ENCODE measurements around the gene SCYGR4.
"Not testable (repeated sequence)": the region's sequence is repeated elsewhere in the genome, so short reads cannot be mapped to it uniquely, and the experiment has no call there.

SCYGR4 gene

GRCh38 chr2:227597998-227598397, 19.3 kb upstream of the SCYGR4 start:
- no peaks in the 10 kb centered on the region for H3K27me3 ChIP-seq (ENCODE audit: control insufficient read depth, insufficient read depth, low read length)
- no peak overlapping the region for H3K9ac ChIP-seq (ENCODE audit: low read length)
- no peaks in the 10 kb centered on the region for H3K9me3 ChIP-seq (ENCODE audit: control insufficient read depth, low read length)
- no peaks in the 10 kb centered on the region for H3K4me1 ChIP-seq (ENCODE audit: control insufficient read depth, insufficient read depth, low read length)
- H3K36me3 ChIP-seq (ENCODE audit: control insufficient read depth, insufficient read depth, low read length) = no peaks in the 10 kb centered on the region
- no peak overlapping the region for H3K4me3 ChIP-seq (ENCODE audit: low read length)

GRCh38 chr2:227598835-227599503, 18.3 kb upstream of the SCYGR4 start, which contains the start of gene SCYGR2:
Gene SCYGR2 (plus strand): TSS chr2:227598893. CDS start chr2:227598893, 0 bp downstream.
- H3K9ac ChIP-seq (ENCODE audit: low read length); H3K4me3 ChIP-seq (ENCODE audit: low read length); H3K9me3 ChIP-seq (ENCODE audit: control insufficient read depth, low read length): not testable (repeated sequence)

GRCh38 chr2:227602358-227602757, 14.9 kb upstream of the SCYGR4 start:
- Histone ChIP-seq H3K4me1 (ENCODE audit: control insufficient read depth, insufficient read depth, low read length) (no peaks in the 10 kb centered on the region), H3K4me3 (ENCODE audit: low read length) (no peak overlapping the region), H3K9me3 (ENCODE audit: control insufficient read depth, low read length) (no peaks in the 10 kb centered on the region), H3K36me3 (ENCODE audit: control insufficient read depth, insufficient read depth, low read length) (no peaks in the 10 kb centered on the region), H3K9ac (ENCODE audit: low read length) (no peak overlapping the region), H3K27me3 (ENCODE audit: control insufficient read depth, insufficient read depth, low read length) (no peaks in the 10 kb centered on the region)

More at GRCh38 chr2:227598835-227599503, 18.3 kb upstream of the SCYGR4 start, which contains the start of gene SCYGR2:
- not testable (repeated sequence) for H3K4me1 ChIP-seq (ENCODE audit: control insufficient read depth, insufficient read depth, low read length); H3K27me3 ChIP-seq (ENCODE audit: control insufficient read depth, insufficient read depth, low read length); H3K36me3 ChIP-seq (ENCODE audit: control insufficient read depth, insufficient read depth, low read length)

- Histone ChIP-seq H3K4me3 (ENCODE audit: low read length) (no peak overlapping the region), H3K4me1 (ENCODE audit: control insufficient read depth, insufficient read depth, low read length) (no peaks in the 10 kb centered on the region), H3K9ac (ENCODE audit: low read length) (no peak overlapping the region), H3K36me3 (ENCODE audit: control insufficient read depth, insufficient read depth, low read length) (no peaks in the 10 kb centered on the region), H3K27me3 (ENCODE audit: control insufficient read depth, insufficient read depth, low read length) (no peaks in the 10 kb centered on the region), H3K9me3 (ENCODE audit: control insufficient read depth, low read length) (no peaks in the 10 kb centered on the region)
These were observed 10.8 kb upstream of the SCYGR4 start for GRCh38 chr2:227606476-227606875.

- H3K36me3 ChIP-seq (ENCODE audit: control insufficient read depth, insufficient read depth, low read length) = no peaks in the 10 kb centered on the region
- no peak overlapping the region for H3K4me3 ChIP-seq (ENCODE audit: low read length)
- no peaks in the 10 kb centered on the region for H3K27me3 ChIP-seq (ENCODE audit: control insufficient read depth, insufficient read depth, low read length)
- H3K9me3 ChIP-seq (ENCODE audit: control insufficient read depth, low read length) = no peaks in the 10 kb centered on the region
- H3K4me1 ChIP-seq (ENCODE audit: control insufficient read depth, insufficient read depth, low read length) = no peaks in the 10 kb centered on the region
- H3K9ac ChIP-seq (ENCODE audit: low read length) = no peak overlapping the region
These were observed 9.4 kb upstream of the SCYGR4 start for GRCh38 chr2:227607941-227608340.

GRCh38 chr2:227608561-227609338, 8.5 kb upstream of the SCYGR4 start:
- no peaks in the 10 kb centered on the region for H3K9me3 ChIP-seq (ENCODE audit: control insufficient read depth, low read length)
- no peaks in the 10 kb centered on the region for H3K36me3 ChIP-seq (ENCODE audit: control insufficient read depth, insufficient read depth, low read length)
- H3K4me1 ChIP-seq (ENCODE audit: control insufficient read depth, insufficient read depth, low read length) = no peaks in the 10 kb centered on the region
- no peak overlapping the region for H3K4me3 ChIP-seq (ENCODE audit: low read length)
- no peak overlapping the region for H3K9ac ChIP-seq (ENCODE audit: low read length)
- no peaks in the 10 kb centered on the region for H3K27me3 ChIP-seq (ENCODE audit: control insufficient read depth, insufficient read depth, low read length)

GRCh38 chr2:227610123-227610522, 7.2 kb upstream of the SCYGR4 start:
- Histone ChIP-seq H3K27me3 (ENCODE audit: control insufficient read depth, insufficient read depth, low read length) (no peaks in the 10 kb centered on the region), H3K9me3 (ENCODE audit: control insufficient read depth, low read length) (no peaks in the 10 kb centered on the region), H3K9ac (ENCODE audit: low read length) (no peak overlapping the region), H3K4me1 (ENCODE audit: control insufficient read depth, insufficient read depth, low read length) (no peaks in the 10 kb centered on the region), H3K4me3 (ENCODE audit: low read length) (no peak overlapping the region), H3K36me3 (ENCODE audit: control insufficient read depth, insufficient read depth, low read length) (no peaks in the 10 kb centered on the region)

GRCh38 chr2:227612546-227613271, 4.6 kb upstream of the SCYGR4 start:
- H3K4me3 ChIP-seq (ENCODE audit: low read length) = no peak overlapping the region
- H3K4me1 ChIP-seq (ENCODE audit: control insufficient read depth, insufficient read depth, low read length) = no peaks in the 10 kb centered on the region
- H3K9ac ChIP-seq (ENCODE audit: low read length) = no peak overlapping the region
- no peaks in the 10 kb centered on the region for H3K36me3 ChIP-seq (ENCODE audit: control insufficient read depth, insufficient read depth, low read length)
- no peaks in the 10 kb centered on the region for H3K27me3 ChIP-seq (ENCODE audit: control insufficient read depth, insufficient read depth, low read length)
- no peaks in the 10 kb centered on the region for H3K9me3 ChIP-seq (ENCODE audit: control insufficient read depth, low read length)

- Histone ChIP-seq H3K36me3 (ENCODE audit: control insufficient read depth, insufficient read depth, low read length) (no peaks in the 10 kb centered on the region), H3K9me3 (ENCODE audit: control insufficient read depth, low read length) (no peaks in the 10 kb centered on the region), H3K27me3 (ENCODE audit: control insufficient read depth, insufficient read depth, low read length) (no peaks in the 10 kb centered on the region)
These were observed 4.0 kb upstream of the SCYGR4 start for GRCh38 chr2:227613272-227613660.

GRCh38 chr2:227614246-227614645, 3.1 kb upstream of the SCYGR4 start:
- H3K9ac ChIP-seq (ENCODE audit: low read length) = no peak overlapping the region
- H3K4me1 ChIP-seq (ENCODE audit: control insufficient read depth, insufficient read depth, low read length) = no peaks in the 10 kb centered on the region
- no peaks in the 10 kb centered on the region for H3K9me3 ChIP-seq (ENCODE audit: control insufficient read depth, low read length)
- no peak overlapping the region for H3K4me3 ChIP-seq (ENCODE audit: low read length)
- no peaks in the 10 kb centered on the region for H3K27me3 ChIP-seq (ENCODE audit: control insufficient read depth, insufficient read depth, low read length)
- no peaks in the 10 kb centered on the region for H3K36me3 ChIP-seq (ENCODE audit: control insufficient read depth, insufficient read depth, low read length)

More at GRCh38 chr2:227613272-227613660, 4.0 kb upstream of the SCYGR4 start:
- no peaks in the 10 kb centered on the region for H3K4me1 ChIP-seq (ENCODE audit: control insufficient read depth, insufficient read depth, low read length)
- H3K9ac ChIP-seq (ENCODE audit: low read length) = no peak overlapping the region
- H3K4me3 ChIP-seq (ENCODE audit: low read length) = no peak overlapping the region

GRCh38 chr2:227614740-227615139, 2.6 kb upstream of the SCYGR4 start, which contains the start of gene SCYGR3:
Gene SCYGR3 (minus strand): TSS chr2:227614840. CDS start chr2:227614840, 0 bp downstream.
- no peak within 1 kb of the TSS for H3K4me3 ChIP-seq (ENCODE audit: low read length)
- H3K4me1 ChIP-seq (ENCODE audit: control insufficient read depth, insufficient read depth, low read length) = no peaks in the 10 kb centered on the region
- no peaks in the 10 kb centered on the region for H3K27me3 ChIP-seq (ENCODE audit: control insufficient read depth, insufficient read depth, low read length)
- H3K9ac ChIP-seq (ENCODE audit: low read length) = no peak within 1 kb of the TSS
- no peaks in the 10 kb centered on the region for H3K36me3 ChIP-seq (ENCODE audit: control insufficient read depth, insufficient read depth, low read length)
- H3K9me3 ChIP-seq (ENCODE audit: control insufficient read depth, low read length) = no peaks in the 10 kb centered on the region

GRCh38 chr2:227615181-227615580, 2.1 kb upstream of the SCYGR4 start:
- H3K9me3 ChIP-seq (ENCODE audit: control insufficient read depth, low read length) = no peaks in the 10 kb centered on the region
- no peaks in the 10 kb centered on the region for H3K27me3 ChIP-seq (ENCODE audit: control insufficient read depth, insufficient read depth, low read length)
- no peaks in the 10 kb centered on the region for H3K4me1 ChIP-seq (ENCODE audit: control insufficient read depth, insufficient read depth, low read length)
- H3K36me3 ChIP-seq (ENCODE audit: control insufficient read depth, insufficient read depth, low read length) = no peaks in the 10 kb centered on the region
- no peak overlapping the region for H3K4me3 ChIP-seq (ENCODE audit: low read length)
- H3K9ac ChIP-seq (ENCODE audit: low read length) = no peak overlapping the region

All from mucosa of stomach (tissue), 1 donor.